ENCODE data around the gene HIVEP3.

The HIVEP3 gene

DNA sequence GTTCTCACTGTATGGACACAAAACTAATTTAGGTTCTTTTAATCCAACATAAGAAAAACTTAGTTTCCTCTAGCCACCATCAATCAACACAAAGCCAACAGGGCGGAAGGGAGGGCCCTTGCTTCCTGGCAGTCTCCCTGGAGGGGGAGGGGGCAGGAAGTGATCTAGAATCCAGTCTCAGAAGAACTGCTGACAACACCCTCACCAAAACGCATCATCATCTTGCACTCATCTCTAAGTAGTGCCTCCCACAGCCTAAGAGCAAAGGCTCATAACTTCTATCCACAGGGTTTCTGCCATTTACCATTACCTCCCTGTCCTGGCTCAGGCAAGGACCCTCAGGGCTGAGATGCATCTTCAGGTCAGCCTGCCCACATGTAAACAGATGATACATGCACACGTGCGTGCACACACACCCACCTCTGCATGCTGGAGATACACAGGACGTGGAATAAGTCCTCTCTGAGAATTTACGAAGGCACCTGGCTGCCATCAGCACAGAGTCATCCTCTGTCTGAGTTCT, 20.5 kb downstream of the HIVEP3 start:
- no peak overlapping the region for H3K4me3 ChIP-seq (ENCODE audit: low read depth, low read length)
- no peak for DNase-seq (ENCODE audit: low read depth)
- TF ChIP-seq, protein P1, sequence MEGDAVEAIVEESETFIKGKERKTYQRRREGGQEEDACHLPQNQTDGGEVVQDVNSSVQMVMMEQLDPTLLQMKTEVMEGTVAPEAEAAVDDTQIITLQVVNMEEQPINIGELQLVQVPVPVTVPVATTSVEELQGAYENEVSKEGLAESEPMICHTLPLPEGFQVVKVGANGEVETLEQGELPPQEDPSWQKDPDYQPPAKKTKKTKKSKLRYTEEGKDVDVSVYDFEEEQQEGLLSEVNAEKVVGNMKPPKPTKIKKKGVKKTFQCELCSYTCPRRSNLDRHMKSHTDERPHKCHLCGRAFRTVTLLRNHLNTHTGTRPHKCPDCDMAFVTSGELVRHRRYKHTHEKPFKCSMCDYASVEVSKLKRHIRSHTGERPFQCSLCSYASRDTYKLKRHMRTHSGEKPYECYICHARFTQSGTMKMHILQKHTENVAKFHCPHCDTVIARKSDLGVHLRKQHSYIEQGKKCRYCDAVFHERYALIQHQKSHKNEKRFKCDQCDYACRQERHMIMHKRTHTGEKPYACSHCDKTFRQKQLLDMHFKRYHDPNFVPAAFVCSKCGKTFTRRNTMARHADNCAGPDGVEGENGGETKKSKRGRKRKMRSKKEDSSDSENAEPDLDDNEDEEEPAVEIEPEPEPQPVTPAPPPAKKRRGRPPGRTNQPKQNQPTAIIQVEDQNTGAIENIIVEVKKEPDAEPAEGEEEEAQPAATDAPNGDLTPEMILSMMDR (IDR thresholded peaks at IDR 0.05; ENCODE audit: low read depth, low read length, missing control alignments), result no peak

DNA sequence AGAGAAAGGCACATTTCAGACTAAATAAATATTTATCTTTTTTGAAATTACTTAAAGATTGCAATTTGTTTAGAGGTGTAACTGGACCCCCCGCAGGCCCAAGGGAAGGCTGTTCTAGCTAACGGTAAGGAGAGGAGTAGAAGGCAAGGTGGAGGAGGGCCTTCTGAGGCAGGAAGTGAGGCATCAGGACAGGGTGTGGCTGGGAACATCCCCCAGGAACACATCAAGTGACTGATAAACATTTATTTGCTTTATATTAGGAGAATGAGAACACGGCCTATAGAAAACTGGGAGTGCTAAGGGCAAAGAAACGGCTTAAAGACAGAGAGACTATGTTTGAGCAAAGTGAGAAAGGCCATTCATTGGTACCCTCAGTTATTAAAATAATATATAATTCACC, 23.2 kb downstream of the HIVEP3 start:
- no peak for DNase-seq (ENCODE audit: low read depth)
- no peak overlapping the region for H3K4me3 ChIP-seq (ENCODE audit: low read depth, low read length)
- TF ChIP-seq, protein P1 (IDR thresholded peaks at IDR 0.05; ENCODE audit: low read depth, low read length, missing control alignments), result no peak

DNA sequence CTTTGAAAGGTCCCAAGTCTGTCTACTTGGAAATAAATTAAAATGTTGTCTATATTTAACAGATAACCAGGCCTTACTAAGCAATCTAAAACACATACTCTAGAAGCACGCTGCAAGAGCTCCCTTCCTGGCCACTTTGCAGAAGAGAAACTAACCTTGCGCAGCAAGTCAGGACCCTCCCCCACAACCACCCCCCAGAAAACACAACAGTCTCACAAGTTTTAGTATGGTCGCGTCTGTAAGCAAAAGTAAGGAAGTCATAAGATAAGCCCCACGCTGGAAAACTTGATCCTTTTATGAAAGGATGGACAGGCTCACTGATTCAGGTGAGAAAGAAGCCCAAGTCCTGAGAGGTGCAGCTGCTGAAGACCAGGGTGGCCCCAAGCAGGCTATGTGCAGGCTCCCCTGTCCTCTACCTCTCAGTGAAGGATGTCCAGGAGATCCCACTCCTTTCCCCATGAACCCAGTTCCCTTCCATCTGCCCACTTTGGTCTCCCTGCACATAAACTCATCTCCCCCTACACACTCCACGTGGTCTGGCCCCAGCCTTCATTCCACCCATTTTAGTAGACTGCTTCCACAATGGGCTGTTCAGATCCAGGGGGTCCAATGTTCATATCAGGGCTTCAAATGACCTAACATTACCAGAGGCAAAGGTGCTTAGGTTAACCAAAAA, 23.8 kb downstream of the HIVEP3 start:
- DNase-seq (ENCODE audit: low read depth), result no peak
- TF ChIP-seq, protein P1 (IDR thresholded peaks at IDR 0.05; ENCODE audit: low read depth, low read length, missing control alignments), result no peak
- no peak overlapping the region for H3K4me3 ChIP-seq (ENCODE audit: low read depth, low read length)

DNA sequence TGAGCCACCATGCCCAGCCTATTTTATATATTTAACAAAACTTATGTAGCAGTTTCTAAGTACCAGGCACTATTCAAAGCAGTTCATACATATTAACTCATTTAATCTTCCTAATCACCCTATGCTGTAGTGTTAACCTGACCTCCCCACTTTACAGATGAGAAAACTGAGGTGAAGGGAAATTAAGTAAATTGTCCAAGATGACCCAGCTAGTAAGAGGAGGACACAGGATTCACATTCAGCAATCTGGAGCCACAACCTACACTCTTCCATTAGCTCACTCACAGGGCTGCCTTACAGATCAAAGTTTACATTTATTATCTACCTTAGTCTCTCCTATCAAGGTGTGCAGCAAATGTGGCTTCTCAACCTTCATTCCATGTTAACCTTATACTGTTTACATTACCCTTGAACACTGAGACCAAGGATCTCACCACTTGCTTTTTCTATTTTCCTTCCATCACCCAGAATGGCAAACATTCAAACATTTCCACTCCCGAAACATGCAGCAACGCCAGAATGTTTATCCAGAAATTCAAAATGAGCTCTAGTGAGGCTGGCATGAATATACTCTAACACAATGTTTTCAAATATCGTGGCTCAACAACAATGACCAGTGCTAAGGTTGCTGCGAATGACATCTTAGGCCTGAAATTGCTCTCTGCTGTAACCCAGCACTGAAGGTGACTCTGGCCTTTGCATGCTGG, 24.5 kb downstream of the HIVEP3 start:
- TF ChIP-seq, protein P1 (IDR thresholded peaks at IDR 0.05; ENCODE audit: low read depth, low read length, missing control alignments), result no peak
- DNase-seq (ENCODE audit: low read depth), result no peak
- H3K4me3 ChIP-seq (ENCODE audit: low read depth, low read length), result no peak overlapping the region

DNA sequence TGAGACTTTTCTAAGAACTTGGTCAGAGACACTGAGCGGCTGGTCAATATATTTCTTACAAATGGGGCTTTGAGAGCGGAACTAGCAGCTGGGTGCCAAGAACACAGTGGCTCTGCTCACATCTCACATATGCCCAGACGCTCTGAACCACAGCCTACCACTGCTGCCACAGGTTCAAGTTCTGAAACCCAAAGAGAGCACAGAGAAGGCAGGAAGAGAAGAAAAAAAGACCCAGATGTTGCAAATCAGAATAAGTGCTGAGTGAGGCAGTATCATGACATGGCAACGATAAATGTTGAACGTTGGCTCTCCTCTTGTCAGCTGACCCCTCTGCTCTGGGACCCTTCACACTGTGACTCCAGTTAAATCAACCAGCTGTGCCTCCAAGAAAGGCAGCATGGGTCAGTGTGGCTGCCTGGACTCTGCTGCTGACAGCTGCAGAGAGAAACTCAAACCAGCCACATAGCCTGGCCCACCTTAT, 26.4 kb downstream of the HIVEP3 start:
- no peak overlapping the region for H3K4me3 ChIP-seq (ENCODE audit: low read depth, low read length)
- no peak for DNase-seq (ENCODE audit: low read depth)
- TF ChIP-seq, protein P1 (IDR thresholded peaks at IDR 0.05; ENCODE audit: low read depth, low read length, missing control alignments), result no peak

DNA sequence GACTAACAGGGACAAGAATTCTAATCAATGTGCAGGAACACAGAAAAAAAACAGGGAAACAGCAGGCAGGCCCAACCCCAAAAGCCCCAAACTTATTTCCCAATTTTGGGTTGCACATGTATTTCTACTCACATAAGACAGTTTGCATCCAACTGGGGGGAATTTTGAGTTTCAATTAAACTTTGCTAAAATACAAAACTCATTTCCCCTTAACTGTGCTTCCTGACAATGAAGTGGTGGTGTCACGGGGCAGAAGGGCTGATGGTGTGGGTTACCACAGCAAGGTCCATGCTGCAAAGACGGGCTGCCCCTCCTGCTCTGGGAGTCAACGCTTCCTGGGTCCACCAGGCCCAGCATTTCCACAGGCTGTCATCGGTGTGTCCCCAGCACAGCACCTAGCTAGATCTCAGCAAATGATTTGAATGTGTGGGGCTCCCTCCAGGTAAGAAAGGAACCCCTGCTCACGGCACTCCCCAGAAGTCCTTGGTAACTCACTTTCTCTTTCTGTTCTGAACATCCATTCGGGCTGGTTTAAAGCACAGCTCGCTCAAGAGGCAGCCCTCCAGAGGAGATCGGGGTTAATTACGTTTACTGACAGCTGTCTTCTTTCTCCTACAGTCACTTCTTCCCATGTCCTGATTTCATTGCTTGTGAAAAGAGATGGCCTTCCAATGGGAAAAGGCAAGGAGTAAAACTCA, 27.4 kb downstream of the HIVEP3 start:
- H3K4me3 ChIP-seq (ENCODE audit: low read depth, low read length), result peak overlapping the region; percentile 64
- peak; percentile 65 for DNase-seq (ENCODE audit: low read depth)
- TF ChIP-seq, protein P1 (IDR thresholded peaks at IDR 0.05; ENCODE audit: low read depth, low read length, missing control alignments), result peak; percentile 53

All from GM12864 (cell line).